ENCODE data around the gene ABCF3.

Gene ABCF3

DNA sequence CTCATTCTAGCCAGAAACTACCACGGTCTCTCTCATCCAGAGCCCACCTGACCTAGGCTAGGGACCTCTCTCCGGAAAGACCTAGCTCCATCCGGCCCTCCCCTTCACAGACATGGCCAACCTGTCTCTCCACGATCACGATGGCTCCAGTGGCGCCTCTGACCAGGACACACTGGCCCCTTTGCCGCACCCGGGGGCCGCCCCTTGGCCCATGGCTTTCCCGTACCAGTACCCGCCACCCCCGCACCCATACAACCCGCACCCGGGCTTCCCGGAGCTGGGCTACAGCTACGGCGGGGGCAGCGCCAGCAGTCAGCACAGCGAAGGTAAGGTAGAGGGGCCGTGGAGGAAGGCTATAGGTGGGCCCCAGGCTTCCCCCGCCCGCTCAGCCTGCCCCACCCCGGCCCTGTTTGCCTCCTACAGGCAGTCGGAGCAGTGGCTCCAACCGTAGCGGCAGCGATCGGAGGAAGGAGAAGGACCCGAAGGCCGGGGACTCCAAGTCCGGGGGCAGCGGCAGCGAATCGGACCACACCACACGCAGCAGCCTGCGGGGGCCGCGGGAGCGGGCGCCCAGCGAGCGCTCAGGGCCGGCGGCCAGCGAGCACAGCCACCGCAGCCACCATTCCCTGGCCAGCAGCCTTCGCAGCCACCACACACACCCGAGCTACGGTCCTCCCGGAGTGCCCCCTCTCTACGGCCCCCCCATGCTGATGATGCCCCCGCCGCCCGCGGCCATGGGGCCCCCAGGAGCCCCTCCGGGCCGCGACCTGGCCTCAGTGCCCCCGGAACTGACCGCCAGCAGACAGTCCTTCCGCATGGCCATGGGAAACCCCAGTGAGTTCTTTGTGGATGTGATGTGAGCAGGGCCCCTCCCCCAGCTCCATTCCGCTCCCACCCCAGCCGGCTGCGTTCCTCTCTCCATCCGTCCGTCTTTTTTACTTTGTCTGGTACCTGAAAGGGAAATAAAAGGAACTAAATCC is 15.8 kb upstream of the ABCF3 start:
- H3K4me3 ChIP-seq (ENCODE audit: low read depth, low read length): no peak overlapping the region
- no peak for DNase-seq (ENCODE audit: low read depth, low spot score)
- ChIA-PET POLR2A (interaction anchor here (0.7 to 2.2 kb wide), 4 partner anchors 10 to 14 kb away, joined by 3 to 11 read pairs (median 6); partner anchors contain the start of gene DVL3), CTCF (interaction anchor here (0.7 to 1.1 kb wide), 4 partner anchors 10 to 58 kb away, joined by 3 to 4 read pairs (median 3); no protein-coding TSS in a partner anchor)
- TF ChIP-seq, protein P1, sequence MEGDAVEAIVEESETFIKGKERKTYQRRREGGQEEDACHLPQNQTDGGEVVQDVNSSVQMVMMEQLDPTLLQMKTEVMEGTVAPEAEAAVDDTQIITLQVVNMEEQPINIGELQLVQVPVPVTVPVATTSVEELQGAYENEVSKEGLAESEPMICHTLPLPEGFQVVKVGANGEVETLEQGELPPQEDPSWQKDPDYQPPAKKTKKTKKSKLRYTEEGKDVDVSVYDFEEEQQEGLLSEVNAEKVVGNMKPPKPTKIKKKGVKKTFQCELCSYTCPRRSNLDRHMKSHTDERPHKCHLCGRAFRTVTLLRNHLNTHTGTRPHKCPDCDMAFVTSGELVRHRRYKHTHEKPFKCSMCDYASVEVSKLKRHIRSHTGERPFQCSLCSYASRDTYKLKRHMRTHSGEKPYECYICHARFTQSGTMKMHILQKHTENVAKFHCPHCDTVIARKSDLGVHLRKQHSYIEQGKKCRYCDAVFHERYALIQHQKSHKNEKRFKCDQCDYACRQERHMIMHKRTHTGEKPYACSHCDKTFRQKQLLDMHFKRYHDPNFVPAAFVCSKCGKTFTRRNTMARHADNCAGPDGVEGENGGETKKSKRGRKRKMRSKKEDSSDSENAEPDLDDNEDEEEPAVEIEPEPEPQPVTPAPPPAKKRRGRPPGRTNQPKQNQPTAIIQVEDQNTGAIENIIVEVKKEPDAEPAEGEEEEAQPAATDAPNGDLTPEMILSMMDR (IDR thresholded peaks at IDR 0.05; ENCODE audit: insufficient read depth, low read length, missing control alignments): no peak

DNA sequence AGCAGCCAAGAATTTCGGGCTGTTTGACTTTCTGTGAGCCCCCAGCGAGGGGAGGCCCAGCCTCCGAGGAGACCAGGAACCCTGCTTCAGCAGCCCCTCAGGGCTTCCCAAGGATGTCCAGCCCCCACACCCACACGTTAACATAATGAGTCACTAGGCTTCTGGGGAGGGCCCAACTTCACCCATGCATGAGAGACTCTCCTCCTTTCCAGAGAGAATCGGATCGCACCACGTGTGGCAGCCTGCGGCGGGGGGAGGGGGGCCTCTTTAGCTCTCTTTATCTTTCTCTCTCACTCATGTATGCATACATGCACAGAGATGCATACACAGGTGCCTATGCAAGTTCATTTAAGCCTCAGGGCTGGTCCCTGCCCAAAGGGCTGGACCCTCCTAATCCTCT is 14.4 kb upstream of the ABCF3 start:
- no peak overlapping the region for H3K4me3 ChIP-seq (ENCODE audit: low read depth, low read length)
- TF ChIP-seq, protein P1 (IDR thresholded peaks at IDR 0.05; ENCODE audit: insufficient read depth, low read length, missing control alignments): no peak
- CTCF ChIA-PET: interaction anchor here (0.9 to 1.8 kb wide), 3 partner anchors 11 to 132 kb away, joined by 3 to 6 read pairs (median 4); no protein-coding TSS in a partner anchor
- no peak for DNase-seq (ENCODE audit: low read depth, low spot score)
- POLR2A ChIA-PET: interaction anchor here (1.2 kb wide), 1 partner anchor 9 kb away, joined by 3 read pairs; no protein-coding TSS in a partner anchor

DNA sequence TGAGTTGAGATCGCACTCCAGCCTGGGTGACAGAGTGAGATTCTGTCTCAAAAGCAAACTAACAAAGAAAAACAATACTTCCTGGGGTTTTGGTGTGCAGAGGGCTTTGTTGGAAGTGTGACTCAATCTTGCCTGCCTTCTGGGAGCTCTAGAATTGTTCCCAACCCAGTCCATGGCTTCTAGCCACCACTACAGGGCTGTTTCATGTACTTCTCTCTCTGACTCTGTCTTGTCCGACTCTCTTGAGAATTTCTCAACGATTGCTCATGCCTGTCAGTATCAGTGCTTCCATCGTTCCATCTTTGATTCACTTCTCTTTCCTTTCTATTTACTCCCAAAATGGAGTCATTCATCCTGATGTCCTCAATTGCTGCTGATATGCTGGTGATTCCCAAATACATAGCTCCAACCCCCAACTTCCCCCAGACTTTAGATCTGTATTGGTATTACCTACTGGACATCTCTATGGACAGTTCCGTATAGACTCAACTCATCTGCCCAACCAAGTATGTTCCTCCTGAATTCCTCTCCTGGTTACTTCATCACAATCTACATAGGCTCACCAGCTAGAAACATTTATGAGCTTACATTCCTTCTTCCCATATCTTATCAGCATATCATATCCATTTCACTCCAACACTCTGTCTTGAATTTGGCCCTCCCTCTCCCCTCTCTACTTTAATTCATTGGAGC is 13.2 kb upstream of the ABCF3 start:
- H3K4me3 ChIP-seq (ENCODE audit: low read depth, low read length): no peak overlapping the region
- TF ChIP-seq, protein P1 (IDR thresholded peaks at IDR 0.05; ENCODE audit: insufficient read depth, low read length, missing control alignments): no peak
- ChIA-PET CTCF (interaction anchor here (0.9 to 2.3 kb wide), 7 partner anchors 12 to 277 kb away, joined by 3 to 10 read pairs (median 4); partner anchors contain the start of gene EEF1AKMT4), POLR2A (interaction anchor here (0.6 to 1.8 kb wide), 3 partner anchors 13 to 128 kb away, joined by 5 to 6 read pairs (median 6); partner anchors contain the start of genes ABCF3 and DVL3)
- DNase-seq (ENCODE audit: low read depth, low spot score): peak; percentile 58

DNA sequence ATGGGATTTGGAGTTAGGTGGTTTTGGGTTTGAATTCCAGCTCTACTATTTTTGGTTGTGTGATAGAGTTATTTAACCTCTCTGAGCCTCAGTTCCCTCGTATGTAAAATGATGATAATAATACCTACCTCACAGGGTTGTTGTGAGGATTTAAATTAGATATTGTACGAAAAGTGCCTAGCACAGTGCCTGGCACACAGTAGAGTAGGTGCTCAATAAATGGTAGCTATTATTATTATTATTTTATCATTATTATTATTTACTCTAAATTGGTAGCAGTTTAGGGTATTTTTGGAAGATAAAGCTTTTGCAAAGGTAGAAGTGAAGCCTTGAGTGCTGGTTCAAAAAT is 12.7 kb upstream of the ABCF3 start:
- ChIA-PET CTCF (interaction anchor here (1.2 to 2.3 kb wide), 5 partner anchors 13 to 277 kb away, joined by 3 to 10 read pairs (median 6); partner anchors contain the start of gene EEF1AKMT4), POLR2A (interaction anchor here (0.6 to 1.8 kb wide), 2 partner anchors 12 to 128 kb away, joined by 6 read pairs; partner anchors contain the start of gene ABCF3)
- DNase-seq (ENCODE audit: low read depth, low spot score): no peak
- TF ChIP-seq, protein P1 (IDR thresholded peaks at IDR 0.05; ENCODE audit: insufficient read depth, low read length, missing control alignments): no peak
- no peak overlapping the region for H3K4me3 ChIP-seq (ENCODE audit: low read depth, low read length)

DNA sequence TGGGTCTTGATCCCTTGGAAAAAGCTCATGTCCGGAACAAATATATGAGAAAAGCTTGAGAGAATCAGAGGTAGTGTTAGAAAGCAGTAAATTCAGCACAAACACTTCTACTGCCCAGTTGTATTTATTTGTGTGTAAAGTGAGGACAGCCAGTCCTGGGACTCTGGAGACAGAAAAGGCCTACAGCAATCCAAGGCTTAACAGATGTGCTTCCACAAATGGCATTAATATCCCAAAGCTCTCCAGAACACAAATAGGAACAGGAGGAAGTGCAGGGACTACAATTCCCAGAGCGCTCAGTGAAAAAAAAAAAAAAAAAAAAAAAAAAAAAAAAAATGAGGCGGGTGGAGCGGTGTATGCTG is 11.7 kb upstream of the ABCF3 start:
- no peak overlapping the region for H3K4me3 ChIP-seq (ENCODE audit: low read depth, low read length)
- ChIA-PET POLR2A (interaction anchor here (0.6 to 1.6 kb wide), 3 partner anchors 19 to 39 kb away, joined by 3 to 6 read pairs (median 5); partner anchors contain the start of gene EIF2B5), CTCF (interaction anchor here (1.2 to 2.3 kb wide), 3 partner anchors 13 to 76 kb away, joined by 3 to 10 read pairs (median 3); partner anchors contain the start of gene EEF1AKMT4)

More for the DNA sequence above, 11.7 kb upstream of the ABCF3 start:
- DNase-seq (ENCODE audit: low read depth, low spot score): no peak
- TF ChIP-seq, protein P1 (IDR thresholded peaks at IDR 0.05; ENCODE audit: insufficient read depth, low read length, missing control alignments): no peak

Measured in AG04449 (cell line).